Stimulated activated naive CD8-positive, alpha-beta T cell treated with anti-CD3 and anti-CD28 coated beads, Interleukin-15, Interleukin-2, amounts not matched to agents 100 ng/mL and 50 ng/mL, for 24 hours (primary cell): Measurements from ENCODE around the gene CENATAC.
A peak's percentile ranks its signal among the peaks of the same experiment; 100 is the strongest.
"Not testable (repeated sequence)": the region's sequence is repeated elsewhere in the genome, so short reads cannot be mapped to it uniquely, and the experiment has no call there.

Experiments
- H3K27ac Mint-ChIP-seq: one replicate; pipeline ENCODE4 v1.8.0; 2021; ENCODE audit warnings: mild to moderate bottlenecking, mixed read lengths
- H3K27me3 Mint-ChIP-seq: one replicate; pipeline ENCODE4 v1.8.0; 2021; ENCODE audit warnings: mixed read lengths
- H3K36me3 Mint-ChIP-seq: one replicate; pipeline ENCODE4 v1.8.0; 2021; ENCODE audit warnings: low read depth, mixed read lengths
- H3K4me1 Mint-ChIP-seq: one replicate; pipeline ENCODE4 v1.8.0; 2021; ENCODE audit warnings: low read depth, mixed read lengths
- H3K4me3 Mint-ChIP-seq: one replicate; pipeline ENCODE4 v1.8.0; 2021; ENCODE audit warnings: mild to moderate bottlenecking, mixed read lengths
- H3K9me3 Mint-ChIP-seq: one replicate; pipeline ENCODE4 v1.8.0; 2021; ENCODE audit warnings: mixed read lengths

The CENATAC gene

DNA sequence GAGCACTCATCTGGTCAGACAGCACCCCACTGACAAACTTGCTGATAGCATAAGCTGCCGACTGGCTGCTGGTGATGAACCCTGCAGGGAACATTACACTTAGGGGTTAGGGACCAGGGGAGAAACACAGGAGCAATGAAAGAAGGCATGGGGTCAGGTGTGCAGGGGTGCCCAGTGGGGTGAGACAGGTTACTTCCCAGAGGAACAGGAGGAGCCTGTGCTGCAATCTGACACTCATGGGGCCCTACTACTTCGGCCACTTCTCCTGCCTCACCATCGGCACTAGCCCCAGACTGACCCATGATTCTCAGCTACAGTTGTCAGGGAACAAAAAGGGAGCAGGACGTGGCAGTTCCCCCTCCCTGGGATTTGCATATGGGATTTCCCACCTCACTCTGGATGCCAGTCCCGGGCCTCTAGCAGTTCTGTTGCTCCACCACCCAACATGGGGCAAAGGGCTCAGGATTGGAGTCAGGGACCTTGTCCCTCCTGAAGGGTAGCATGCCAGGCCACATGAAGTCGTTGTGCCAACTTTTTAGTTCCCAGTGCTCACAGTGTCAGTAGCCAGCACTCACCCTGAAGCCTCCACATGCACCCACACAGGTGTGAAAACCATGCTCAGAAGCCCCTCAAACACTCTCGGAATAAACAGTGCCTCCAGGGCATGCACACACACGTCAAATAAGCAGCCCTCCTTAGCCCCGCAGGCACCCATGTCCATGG, 30.6 kb downstream of the CENATAC start:
- peak overlapping the region; percentile 87 for H3K4me3 Mint-ChIP-seq
- peaks cover 37% of the 10 kb centered on the region for H3K4me1 Mint-ChIP-seq
- no peak overlapping the region for H3K27ac Mint-ChIP-seq
- no peaks in the 10 kb centered on the region for H3K9me3 Mint-ChIP-seq
- peaks cover 32% of the 10 kb centered on the region for H3K36me3 Mint-ChIP-seq
- H3K27me3 Mint-ChIP-seq: no peaks in the 10 kb centered on the region

DNA sequence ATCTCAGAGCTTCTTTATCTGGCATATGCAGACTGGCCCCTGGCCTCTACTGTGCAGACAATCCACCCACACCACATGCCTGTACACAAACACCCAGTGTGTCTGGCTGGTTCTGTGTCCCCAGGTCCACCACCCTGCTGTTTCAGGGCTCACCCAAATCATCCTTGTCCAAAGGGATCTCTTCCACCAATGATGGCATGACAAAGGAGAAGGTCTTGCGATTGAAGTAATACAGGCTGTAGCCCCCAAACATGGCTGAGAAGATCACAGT, 31.1 kb downstream of the CENATAC start:
- peaks cover 27% of the 10 kb centered on the region for H3K36me3 Mint-ChIP-seq
- H3K27me3 Mint-ChIP-seq: no peaks in the 10 kb centered on the region
- peak overlapping the region; percentile 24 for H3K27ac Mint-ChIP-seq
- H3K4me3 Mint-ChIP-seq: peak overlapping the region; percentile 87
- peaks cover 32% of the 10 kb centered on the region for H3K4me1 Mint-ChIP-seq
- H3K9me3 Mint-ChIP-seq: no peaks in the 10 kb centered on the region

DNA sequence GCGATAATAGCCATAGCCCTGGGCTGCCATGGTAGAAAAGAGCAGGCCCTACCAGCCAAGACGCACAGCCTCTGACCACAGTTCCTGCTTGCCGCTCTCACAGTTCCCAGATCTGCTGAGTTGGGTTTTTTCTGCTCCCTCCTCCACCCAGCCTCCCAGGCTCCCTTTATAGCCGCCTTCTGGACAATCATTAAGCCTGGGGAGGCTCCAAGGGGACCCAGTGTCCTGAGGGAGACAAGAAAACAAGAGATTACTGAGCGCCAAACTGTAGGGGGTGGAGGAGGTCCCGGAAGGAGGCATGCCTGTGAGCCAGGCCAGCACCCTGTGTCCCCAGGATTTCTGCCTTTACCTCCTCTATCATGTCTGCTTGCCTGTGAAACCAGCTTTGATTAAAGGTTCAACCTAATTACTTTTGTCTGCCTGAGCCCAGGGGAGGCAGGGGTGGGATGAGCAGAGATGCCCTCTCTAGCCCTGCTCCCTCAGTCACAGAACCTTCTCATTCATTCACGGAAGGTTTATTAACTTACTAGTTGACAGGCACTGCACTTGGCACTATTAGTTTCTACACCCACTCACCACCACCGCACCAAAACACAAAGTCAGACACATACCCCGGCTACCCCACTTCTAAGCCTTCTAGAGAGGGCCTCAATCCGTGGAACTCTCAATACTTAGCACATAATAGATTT, 31.5 kb downstream of the CENATAC start:
- Mint-ChIP-seq H3K9me3 (no peaks in the 10 kb centered on the region), H3K27ac (peak overlapping the region; percentile 89), H3K4me3 (peak overlapping the region; percentile 87), H3K27me3 (no peaks in the 10 kb centered on the region), H3K4me1 (peaks cover 27% of the 10 kb centered on the region), H3K36me3 (peaks cover 23% of the 10 kb centered on the region)

DNA sequence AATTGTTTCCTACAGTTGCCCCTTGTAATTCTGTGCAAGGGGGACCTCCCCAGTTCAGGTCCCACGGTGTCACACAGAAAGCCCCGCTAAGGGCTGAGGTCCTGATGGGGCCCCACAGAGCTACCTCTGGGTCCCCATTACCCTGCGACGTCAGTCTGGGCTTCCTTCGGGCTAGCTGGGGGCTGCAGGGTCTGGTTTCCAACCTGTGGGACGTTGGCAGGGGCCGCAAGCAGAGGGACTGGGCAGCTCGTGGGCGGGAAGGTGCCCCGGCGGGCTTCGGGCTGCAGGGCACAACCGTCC, 32.0 kb downstream of the CENATAC start:
- Mint-ChIP-seq H3K9me3 (no peaks in the 10 kb centered on the region), H3K36me3 (peaks cover 18% of the 10 kb centered on the region), H3K27ac (peak overlapping the region; percentile 89), H3K4me3 (peak overlapping the region; percentile 87), H3K4me1 (peaks cover 22% of the 10 kb centered on the region), H3K27me3 (no peaks in the 10 kb centered on the region)

DNA sequence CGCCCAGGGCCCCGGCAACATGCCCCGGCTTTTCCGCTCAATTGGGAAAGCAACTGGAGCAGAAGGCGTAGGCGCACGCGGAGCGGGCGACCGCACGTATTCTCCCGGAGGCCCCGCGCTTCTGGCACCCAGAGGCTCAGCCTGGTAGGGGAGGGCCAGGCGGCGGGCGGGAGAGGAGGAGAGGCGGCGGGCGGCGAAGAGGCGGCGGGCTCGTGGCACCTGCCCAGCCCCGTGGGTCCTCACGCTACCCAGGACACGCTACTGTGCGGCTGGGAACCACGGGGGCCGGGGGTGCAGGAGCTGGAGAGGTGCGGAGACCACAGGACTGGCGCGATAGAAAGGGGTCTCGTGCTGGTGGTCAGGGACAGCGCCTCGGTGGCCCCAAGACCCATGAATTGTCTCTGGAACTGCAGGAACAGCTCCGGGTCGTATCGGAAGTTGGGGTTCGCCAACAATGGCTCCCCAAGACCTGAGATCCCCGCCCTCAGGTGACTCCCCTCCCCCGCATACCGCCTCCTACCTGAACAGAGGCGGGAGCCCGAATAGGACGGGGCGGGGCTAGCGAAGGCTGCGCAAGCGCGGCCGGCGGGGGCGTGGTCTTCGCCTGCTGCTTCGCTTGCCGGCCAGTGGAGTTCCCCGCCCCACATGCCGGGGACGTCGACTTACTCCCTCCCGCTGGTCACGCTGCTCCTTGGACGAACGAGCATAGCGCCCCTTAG, 32.5 kb downstream of the CENATAC start, which contains the start of gene SLC37A4:
TSS of gene SLC37A4 (minus strand) at position 549 of the 719 bp plus-strand sequence.
- Mint-ChIP-seq H3K36me3 (peaks cover 13% of the 10 kb centered on the region), H3K9me3 (no peaks in the 10 kb centered on the region), H3K27ac (peak within 1 kb of the TSS; percentile 89), H3K4me1 (peaks cover 22% of the 10 kb centered on the region), H3K4me3 (peak within 1 kb of the TSS; percentile 87), H3K27me3 (no peaks in the 10 kb centered on the region)

DNA sequence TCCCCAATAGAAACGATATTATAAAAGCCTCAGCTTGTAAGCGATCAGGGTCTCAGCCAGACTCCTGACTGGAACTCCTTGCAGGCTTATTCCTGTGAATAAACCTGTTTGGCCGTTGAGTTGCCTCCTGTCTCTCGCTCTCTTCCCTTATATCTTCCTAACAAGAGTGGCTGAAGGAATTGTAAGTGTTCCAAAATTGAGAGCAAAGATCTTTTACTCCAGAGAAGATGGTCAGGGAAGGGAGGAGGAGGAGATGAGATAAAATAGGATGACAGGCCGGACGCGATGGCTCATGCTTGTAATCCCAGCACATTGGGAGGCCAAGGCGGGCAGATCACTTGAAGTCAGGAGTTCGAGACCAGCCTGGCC, 34.0 kb downstream of the CENATAC start:
- peaks cover 9% of the 10 kb centered on the region for H3K36me3 Mint-ChIP-seq
- no peak overlapping the region for H3K4me3 Mint-ChIP-seq
- H3K9me3 Mint-ChIP-seq: no peaks in the 10 kb centered on the region
- no peaks in the 10 kb centered on the region for H3K27me3 Mint-ChIP-seq
- H3K27ac Mint-ChIP-seq: no peak overlapping the region
- H3K4me1 Mint-ChIP-seq: peaks cover 22% of the 10 kb centered on the region

DNA sequence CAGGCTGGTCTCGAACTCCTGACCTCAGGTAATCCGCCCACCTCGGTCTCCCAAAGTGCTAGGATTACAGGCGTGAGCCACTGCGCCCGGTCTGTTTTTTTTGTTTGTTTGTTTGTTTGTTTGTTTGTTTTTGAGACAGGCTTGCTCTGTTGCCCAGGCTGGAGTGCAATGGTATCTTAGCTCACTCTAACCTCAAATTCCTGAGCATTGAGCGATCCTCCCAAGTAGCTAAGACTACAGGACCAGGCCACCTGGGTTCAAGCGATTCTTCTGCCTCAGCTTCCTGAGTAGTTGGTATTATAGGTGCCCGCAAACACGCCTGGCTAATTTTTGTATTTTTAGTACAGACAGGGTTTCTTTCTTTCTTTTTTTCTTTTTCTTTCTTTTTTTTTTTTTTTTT, 35.5 kb downstream of the CENATAC start:
- not testable (repeated sequence) for H3K36me3 Mint-ChIP-seq, H3K4me3 Mint-ChIP-seq, H3K27me3 Mint-ChIP-seq, H3K27ac Mint-ChIP-seq, H3K9me3 Mint-ChIP-seq
- H3K4me1 Mint-ChIP-seq: peaks cover 20% of the 10 kb centered on the region

DNA sequence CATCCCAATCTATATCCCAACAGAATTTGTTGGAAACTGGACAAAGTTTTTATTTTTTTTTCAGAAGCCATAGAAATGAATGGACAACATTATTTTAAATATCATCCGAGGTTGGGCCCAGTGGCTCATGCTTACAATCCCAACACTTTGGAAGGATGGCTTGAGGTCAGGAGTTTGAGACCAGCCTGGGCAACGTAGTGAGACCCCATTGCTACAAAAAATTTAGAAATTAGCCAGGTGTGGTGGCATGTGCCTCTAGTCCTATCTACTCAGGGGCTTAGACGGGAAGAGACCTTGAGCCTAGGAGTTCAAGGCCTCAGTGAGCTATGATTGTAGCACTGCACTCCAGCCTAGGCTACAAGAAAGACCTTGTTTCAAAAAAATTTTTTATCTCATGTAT, 36.9 kb downstream of the CENATAC start:
- no peak overlapping the region for H3K4me3 Mint-ChIP-seq

DNA sequence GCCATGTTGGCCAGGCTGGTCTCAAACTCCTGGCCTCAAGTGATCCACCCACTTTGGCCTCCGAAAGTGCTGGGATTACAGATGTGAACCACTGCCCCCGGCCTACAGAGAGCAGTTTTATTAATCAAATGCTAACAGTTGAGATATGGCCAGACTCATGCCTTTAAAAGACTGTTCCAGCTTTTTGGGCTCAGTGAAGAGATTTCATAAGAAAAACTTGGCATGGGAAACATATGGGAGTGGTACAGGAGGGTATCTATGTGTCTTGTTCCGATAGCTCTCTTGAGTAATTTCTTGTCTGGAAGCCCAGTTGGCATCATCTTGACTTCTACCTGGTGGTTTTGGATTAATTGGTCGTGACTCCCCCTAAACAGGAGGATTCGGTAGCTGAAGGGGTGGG, 40.9 kb downstream of the CENATAC start:
- no peaks in the 10 kb centered on the region for H3K9me3 Mint-ChIP-seq
- H3K36me3 Mint-ChIP-seq: peaks cover under 1% of the 10 kb centered on the region
- no peaks in the 10 kb centered on the region for H3K27me3 Mint-ChIP-seq
- no peak overlapping the region for H3K27ac Mint-ChIP-seq
- H3K4me3 Mint-ChIP-seq: no peak overlapping the region
- peaks cover 9% of the 10 kb centered on the region for H3K4me1 Mint-ChIP-seq

More for the DNA sequence above, 36.9 kb downstream of the CENATAC start:
- H3K27me3 Mint-ChIP-seq: no peaks in the 10 kb centered on the region
- peaks cover 8% of the 10 kb centered on the region for H3K4me1 Mint-ChIP-seq
- H3K36me3 Mint-ChIP-seq: no peaks in the 10 kb centered on the region
- H3K9me3 Mint-ChIP-seq: no peaks in the 10 kb centered on the region
- H3K27ac Mint-ChIP-seq: no peak overlapping the region

DNA sequence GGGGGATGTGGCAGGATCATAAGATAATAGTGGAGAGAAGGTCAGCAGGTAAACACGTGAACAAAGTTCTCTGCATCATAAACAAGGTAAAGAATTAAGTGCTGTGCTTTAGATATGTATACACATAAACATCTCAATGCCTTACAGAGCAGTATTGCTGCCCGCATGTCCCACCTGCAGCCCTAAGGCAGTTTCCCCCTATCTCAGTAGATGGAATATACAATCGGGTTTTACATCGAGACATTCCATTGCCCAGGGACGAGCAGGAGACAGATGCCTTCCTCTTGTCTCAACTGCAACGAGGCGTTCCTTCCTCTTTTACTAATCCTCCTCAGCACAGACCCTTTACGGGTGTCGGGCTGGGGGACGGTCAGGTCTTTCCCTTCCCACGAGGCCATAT, 41.5 kb downstream of the CENATAC start:
- not testable (repeated sequence) for H3K36me3 Mint-ChIP-seq, H3K4me3 Mint-ChIP-seq, H3K9me3 Mint-ChIP-seq, H3K27ac Mint-ChIP-seq, H3K27me3 Mint-ChIP-seq, H3K4me1 Mint-ChIP-seq

DNA sequence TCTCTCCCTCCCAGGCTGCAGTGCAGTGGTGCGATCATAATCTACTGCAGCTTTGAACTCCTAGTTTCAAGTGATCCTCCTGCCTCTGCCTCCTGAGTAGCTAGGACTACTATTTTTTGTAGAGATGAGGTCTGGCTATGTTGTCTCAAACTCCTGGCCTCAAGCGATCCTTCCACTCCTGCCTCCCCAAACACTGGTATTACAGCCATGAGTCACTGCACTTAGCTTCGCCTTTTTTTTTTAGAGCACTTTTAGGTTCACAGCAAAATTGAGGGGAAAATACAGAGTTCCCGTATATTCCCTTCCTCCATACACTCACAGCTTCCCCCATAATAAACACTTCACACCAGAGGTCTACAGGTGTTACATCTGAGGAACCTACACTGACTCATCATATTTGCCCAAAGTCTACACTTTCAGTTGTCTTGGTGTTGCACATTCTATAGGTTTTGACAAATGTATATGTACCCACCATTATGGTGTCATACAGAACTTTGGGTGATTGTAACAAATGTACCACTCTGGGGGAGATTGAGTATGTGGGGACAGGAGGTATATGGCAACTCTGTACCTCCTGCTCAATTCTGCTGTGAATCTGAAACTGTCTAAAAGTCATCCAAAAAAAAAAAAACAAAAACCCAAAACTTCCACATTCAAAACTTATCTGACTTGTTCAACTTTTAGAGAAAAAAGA, 44.0 kb downstream of the CENATAC start:
- peaks cover 9% of the 10 kb centered on the region for H3K4me1 Mint-ChIP-seq
- no peaks in the 10 kb centered on the region for H3K27me3 Mint-ChIP-seq
- H3K9me3 Mint-ChIP-seq: no peaks in the 10 kb centered on the region
- peak overlapping the region; percentile 67 for H3K27ac Mint-ChIP-seq
- no peak overlapping the region for H3K4me3 Mint-ChIP-seq
- peaks cover 28% of the 10 kb centered on the region for H3K36me3 Mint-ChIP-seq

DNA sequence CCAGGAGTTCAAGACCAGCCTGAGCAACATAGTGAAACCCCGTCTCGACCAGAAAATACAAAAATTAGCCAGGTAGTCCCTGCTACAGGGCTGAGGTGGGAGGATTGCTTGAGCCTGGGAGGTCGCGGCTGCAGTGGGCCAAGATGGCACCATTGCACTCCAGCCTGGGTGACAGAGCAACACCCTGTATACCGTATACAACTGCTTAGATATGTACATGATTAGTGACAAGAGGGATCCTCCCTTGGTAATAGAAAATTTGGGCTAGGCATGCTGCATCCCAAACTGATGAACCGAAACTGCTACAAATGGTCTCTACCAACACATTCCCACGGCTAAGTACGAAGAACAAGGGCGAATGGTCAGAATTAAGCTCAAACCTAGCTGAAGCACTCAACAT, 45.0 kb downstream of the CENATAC start:
- Mint-ChIP-seq H3K36me3 (peaks cover 36% of the 10 kb centered on the region), H3K4me1 (peaks cover 9% of the 10 kb centered on the region), H3K4me3 (no peak overlapping the region), H3K27ac (no peak overlapping the region), H3K9me3 (no peaks in the 10 kb centered on the region), H3K27me3 (no peaks in the 10 kb centered on the region)

DNA sequence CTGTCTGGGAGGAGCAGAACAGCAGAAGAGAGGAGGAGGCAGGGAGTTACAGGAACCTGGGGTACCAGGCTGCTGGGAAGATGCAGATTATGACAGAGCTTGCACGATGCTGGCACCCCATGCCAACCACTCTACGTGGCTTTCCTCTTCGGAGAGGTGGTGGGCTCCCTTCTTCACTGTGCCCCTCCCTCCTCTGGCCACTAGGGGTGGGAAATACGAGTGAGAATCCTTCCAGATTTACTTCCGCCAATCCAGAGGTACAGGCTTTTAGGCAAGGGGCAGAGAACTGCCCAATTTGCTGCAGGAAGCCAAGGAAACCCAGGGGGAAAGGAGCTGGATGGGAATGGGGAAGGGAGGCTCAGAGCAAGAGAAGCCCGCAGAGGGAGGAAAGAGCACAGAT, 46.8 kb downstream of the CENATAC start:
- no peaks in the 10 kb centered on the region for H3K9me3 Mint-ChIP-seq
- H3K4me1 Mint-ChIP-seq: peaks cover 9% of the 10 kb centered on the region
- no peaks in the 10 kb centered on the region for H3K27me3 Mint-ChIP-seq
- H3K27ac Mint-ChIP-seq: no peak overlapping the region
- peaks cover 53% of the 10 kb centered on the region for H3K36me3 Mint-ChIP-seq
- no peak overlapping the region for H3K4me3 Mint-ChIP-seq

DNA sequence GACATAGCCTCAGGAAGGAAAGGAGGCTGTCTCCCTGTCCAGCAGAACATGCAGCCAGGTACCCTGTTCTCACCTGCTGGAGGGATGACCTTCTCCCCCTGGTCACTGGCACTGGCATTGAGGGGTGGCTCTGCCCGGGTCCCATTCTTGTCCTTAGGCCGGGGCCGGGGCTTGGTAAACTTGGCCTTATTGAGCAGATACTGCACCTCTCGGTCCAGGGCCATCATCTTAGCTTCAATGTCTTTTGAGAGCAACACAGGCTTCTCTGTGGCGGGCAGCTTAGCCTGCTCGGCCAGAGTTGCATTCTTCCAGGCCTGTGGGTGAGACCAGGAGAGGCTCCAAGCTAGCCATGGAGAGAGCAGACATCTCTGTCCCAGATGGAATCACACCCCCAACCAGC, 48.6 kb downstream of the CENATAC start:
- Mint-ChIP-seq H3K4me3 (no peak overlapping the region), H3K27ac (no peak overlapping the region), H3K27me3 (no peaks in the 10 kb centered on the region), H3K4me1 (peaks cover 11% of the 10 kb centered on the region), H3K9me3 (no peaks in the 10 kb centered on the region), H3K36me3 (peaks cover 69% of the 10 kb centered on the region)

DNA sequence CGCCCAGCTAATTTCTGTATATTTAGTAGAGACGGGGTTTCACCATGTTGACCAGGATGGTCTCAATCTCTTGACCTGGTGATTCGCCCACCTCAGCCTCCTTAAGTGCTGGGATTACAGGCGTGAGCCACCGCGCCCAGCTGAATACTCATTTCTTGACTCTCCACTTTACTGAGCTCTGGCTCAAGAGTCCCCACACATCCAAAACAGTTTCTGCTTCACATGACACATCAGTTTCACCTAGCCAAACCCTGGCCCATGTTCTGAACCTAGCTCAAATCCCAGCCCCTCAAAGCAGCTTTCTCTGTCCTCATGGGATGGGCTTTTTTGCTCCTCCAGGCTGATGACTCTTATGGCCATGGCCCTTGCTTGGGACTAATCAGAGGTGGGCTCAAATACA, 49.3 kb downstream of the CENATAC start:
- Mint-ChIP-seq H3K27me3 (no peaks in the 10 kb centered on the region), H3K9me3 (no peaks in the 10 kb centered on the region), H3K27ac (no peak overlapping the region), H3K4me3 (no peak overlapping the region), H3K4me1 (peaks cover 12% of the 10 kb centered on the region), H3K36me3 (peaks cover 73% of the 10 kb centered on the region)
